Left ventricle myocardium inferior (tissue), 1 donor: Measurements from ENCODE around the gene P3H2. TPM values are rescaled to one million over a fixed set of nuclear protein-coding genes. Genes with fewer than 3 reads are reported as not detected.

Experiments
- DNase-seq: peaks from one replicate; pipeline ENCODE4 v3.0.0-alpha.2; 2020
- H3K27ac ChIP-seq: fragments of 200-600 bp; replicated peaks from 2 replicates; pipeline ENCODE4 v1.8.0; 2021
- H3K27me3 ChIP-seq: fragments of 200-600 bp; 2 replicates; pipeline ENCODE4 v1.8.0; 2021; ENCODE audit warnings: low read depth
- H3K36me3 ChIP-seq: fragments of 200-600 bp; 2 replicates; pipeline ENCODE4 v1.8.0; 2021
- H3K4me1 ChIP-seq: fragments of 200-600 bp; 2 replicates; pipeline ENCODE4 v1.8.0; 2021
- H3K4me3 ChIP-seq: fragments of 200-600 bp; 2 replicates; pipeline ENCODE4 v1.8.0; 2021; ENCODE audit warnings: mild to moderate bottlenecking, moderate library complexity
- H3K9me3 ChIP-seq: fragments of 200-600 bp; replicated peaks from 2 replicates; pipeline ENCODE4 v1.8.0; 2021
- CTCF ChIP-seq: fragments of 200-600 bp; IDR thresholded peaks from 2 replicates; pipeline ENCODE4 v1.8.0; 2021; ENCODE audit warnings: antibody characterized with exemption, mild to moderate bottlenecking, borderline replicate concordance
- intact Hi-C: fragments of 100-400 bp; cut with micrococcal nuclease; formaldehyde crosslinking; loops from one replicate; pipeline ENCODE4 v1.11.0; 2022
- total RNA-seq: library from RNA; stranded (reverse); fragmentation: NEBNext Ultra II Directional; extraction: Animal tissue kit (Norgen Biotek cat#: 25700); gene quantifications from one replicate; pipeline ENCODE4 v1.2.1, GENCODE V29; 2021
- donor health status: DM: no; HTN: yes; CAD: no; lungs with severe emphysema.

The P3H2 gene
- total RNA-seq, 1 donor from 2014 or later: 0.82 TPM

GRCh38 chr3:190121383-190121782 lies 686 bp upstream of the P3H2 start:
- peaks cover 60% of the 10 kb centered on the region for H3K27me3 ChIP-seq
- no peak for TF ChIP-seq CTCF
- H3K4me1 ChIP-seq: peaks cover 21% of the 10 kb centered on the region
- peak overlapping the region; percentile 71 for H3K27ac ChIP-seq
- intact Hi-C loops: no loop called here
- no peaks in the 10 kb centered on the region for H3K9me3 ChIP-seq
- no peaks in the 10 kb centered on the region for H3K36me3 ChIP-seq
- no peak for DNase-seq
- H3K4me3 ChIP-seq: peak overlapping the region; percentile 89

GRCh38 chr3:190121061-190121377 lies 322 bp upstream of the P3H2 start:
- Histone ChIP-seq H3K4me1 (peaks cover 21% of the 10 kb centered on the region), H3K27ac (peak overlapping the region; percentile 71), H3K4me3 (peak overlapping the region; percentile 89), H3K27me3 (peaks cover 59% of the 10 kb centered on the region), H3K36me3 (no peaks in the 10 kb centered on the region), H3K9me3 (no peaks in the 10 kb centered on the region)
- TF ChIP-seq CTCF: no peak
- DNase-seq: no peak
- intact Hi-C loops: no loop called here

GRCh38 chr3:190119461-190120268 lies 1.0 kb downstream of the P3H2 start:
- no peak for TF ChIP-seq CTCF
- H3K36me3 ChIP-seq: no peaks in the 10 kb centered on the region
- no peak for DNase-seq
- intact Hi-C loops: no loop called here
- no peaks in the 10 kb centered on the region for H3K9me3 ChIP-seq
- H3K27ac ChIP-seq: peak overlapping the region; percentile 71
- H3K4me3 ChIP-seq: peak overlapping the region; percentile 89
- peaks cover 21% of the 10 kb centered on the region for H3K4me1 ChIP-seq
- peaks cover 49% of the 10 kb centered on the region for H3K27me3 ChIP-seq

GRCh38 chr3:190118438-190118837 lies 2.3 kb downstream of the P3H2 start:
- no peak for DNase-seq
- H3K27me3 ChIP-seq: peaks cover 39% of the 10 kb centered on the region
- no peaks in the 10 kb centered on the region for H3K36me3 ChIP-seq
- no peak for TF ChIP-seq CTCF
- no peak overlapping the region for H3K27ac ChIP-seq
- intact Hi-C loops: no loop called here
- no peak overlapping the region for H3K4me3 ChIP-seq
- no peaks in the 10 kb centered on the region for H3K9me3 ChIP-seq
- peaks cover 21% of the 10 kb centered on the region for H3K4me1 ChIP-seq

- Histone ChIP-seq H3K27me3 (peaks cover 38% of the 10 kb centered on the region), H3K4me1 (peaks cover 21% of the 10 kb centered on the region), H3K4me3 (no peak overlapping the region), H3K9me3 (no peaks in the 10 kb centered on the region), H3K36me3 (no peaks in the 10 kb centered on the region), H3K27ac (no peak overlapping the region)
- DNase-seq: no peak
- no peak for TF ChIP-seq CTCF
- intact Hi-C loops: no loop called here
Observed at GRCh38 chr3:190117981-190118380, 2.7 kb downstream of the P3H2 start.
